Endothelial cell (in vitro differentiated cells): ENCODE data around the gene UBE2O. TPM values are rescaled to one million over a fixed set of nuclear protein-coding genes. Genes with fewer than 3 reads are reported as not detected.

Experiments
- DNase-seq: peaks from one replicate; pipeline ENCODE4 v3.0.0; 2021; ENCODE audit warnings: low spot score
- H3K27ac Mint-ChIP-seq: one replicate; pipeline ENCODE4 v1.8.0; 2021; ENCODE audit warnings: mixed read lengths, inconsistent platforms; ENCODE audit not compliant: unreplicated experiment
- H3K27me3 Mint-ChIP-seq: one replicate; pipeline ENCODE4 v1.8.0; 2021; ENCODE audit warnings: mild to moderate bottlenecking, moderate library complexity, mixed read lengths, inconsistent platforms; ENCODE audit not compliant: unreplicated experiment
- H3K36me3 Mint-ChIP-seq: one replicate; pipeline ENCODE4 v1.8.0; 2021; ENCODE audit warnings: mild to moderate bottlenecking, low read depth, mixed read lengths, inconsistent platforms; ENCODE audit not compliant: unreplicated experiment
- H3K4me1 Mint-ChIP-seq: one replicate; pipeline ENCODE4 v1.8.0; 2021; ENCODE audit warnings: mild to moderate bottlenecking, mixed read lengths, inconsistent platforms; ENCODE audit not compliant: unreplicated experiment
- H3K4me3 Mint-ChIP-seq: one replicate; pipeline ENCODE4 v1.8.0; 2021; ENCODE audit warnings: mild to moderate bottlenecking, mixed read lengths, inconsistent platforms; ENCODE audit not compliant: unreplicated experiment
- H3K9me3 Mint-ChIP-seq: one replicate; pipeline ENCODE4 v1.8.0; 2021; ENCODE audit warnings: mixed read lengths, inconsistent platforms; ENCODE audit not compliant: unreplicated experiment
- total RNA-seq: library from RNA; stranded (reverse); fragmentation: NEBNext Ultra II Directional; extraction: Animal tissue kit (Norgen Biotek cat#: 25700); gene quantifications from one replicate; pipeline ENCODE4 v1.2.1, GENCODE V29; 2021; ENCODE audit not compliant: unreplicated experiment
- TF ChIP-seq, protein P1 (sequence below): fragments of 200-600 bp; sonication (generic); IDR thresholded peaks from one replicate; pipeline ENCODE4 v1.5.0; 2021; ENCODE audit warnings: antibody characterized with exemption; ENCODE audit not compliant: unreplicated experiment

UBE2O gene
- total RNA-seq, 1 donor from 2014 or later: 49.0 TPM

DNA sequence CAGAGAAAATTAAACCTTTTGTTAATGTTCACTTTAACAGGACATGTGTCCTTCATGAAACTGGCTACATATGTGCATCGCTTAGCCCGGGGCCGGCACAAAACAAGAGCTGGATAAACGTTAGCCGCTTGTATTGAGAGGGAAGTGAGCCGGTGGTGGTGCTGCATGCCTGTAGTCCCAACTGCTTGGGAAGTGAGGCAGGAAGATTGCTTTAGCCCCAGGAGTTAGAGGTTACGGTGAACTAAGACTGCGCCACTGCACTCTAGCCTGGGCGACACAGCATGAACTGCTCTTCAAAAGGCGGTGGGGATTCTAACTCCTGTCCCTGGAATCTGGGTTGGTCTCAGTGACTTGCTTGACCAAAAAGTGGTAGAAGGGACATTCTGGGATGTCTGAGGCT lies 83.6 kb downstream of the UBE2O start:
- DNase-seq: no peak
- Mint-ChIP-seq H3K9me3 (no peaks in the 10 kb centered on the region), H3K27me3 (peaks cover 4% of the 10 kb centered on the region), H3K27ac (no peak overlapping the region), H3K36me3 (no peaks in the 10 kb centered on the region), H3K4me1 (no peaks in the 10 kb centered on the region), H3K4me3 (no peak overlapping the region)
- TF ChIP-seq, protein P1, sequence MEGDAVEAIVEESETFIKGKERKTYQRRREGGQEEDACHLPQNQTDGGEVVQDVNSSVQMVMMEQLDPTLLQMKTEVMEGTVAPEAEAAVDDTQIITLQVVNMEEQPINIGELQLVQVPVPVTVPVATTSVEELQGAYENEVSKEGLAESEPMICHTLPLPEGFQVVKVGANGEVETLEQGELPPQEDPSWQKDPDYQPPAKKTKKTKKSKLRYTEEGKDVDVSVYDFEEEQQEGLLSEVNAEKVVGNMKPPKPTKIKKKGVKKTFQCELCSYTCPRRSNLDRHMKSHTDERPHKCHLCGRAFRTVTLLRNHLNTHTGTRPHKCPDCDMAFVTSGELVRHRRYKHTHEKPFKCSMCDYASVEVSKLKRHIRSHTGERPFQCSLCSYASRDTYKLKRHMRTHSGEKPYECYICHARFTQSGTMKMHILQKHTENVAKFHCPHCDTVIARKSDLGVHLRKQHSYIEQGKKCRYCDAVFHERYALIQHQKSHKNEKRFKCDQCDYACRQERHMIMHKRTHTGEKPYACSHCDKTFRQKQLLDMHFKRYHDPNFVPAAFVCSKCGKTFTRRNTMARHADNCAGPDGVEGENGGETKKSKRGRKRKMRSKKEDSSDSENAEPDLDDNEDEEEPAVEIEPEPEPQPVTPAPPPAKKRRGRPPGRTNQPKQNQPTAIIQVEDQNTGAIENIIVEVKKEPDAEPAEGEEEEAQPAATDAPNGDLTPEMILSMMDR: no peak

DNA sequence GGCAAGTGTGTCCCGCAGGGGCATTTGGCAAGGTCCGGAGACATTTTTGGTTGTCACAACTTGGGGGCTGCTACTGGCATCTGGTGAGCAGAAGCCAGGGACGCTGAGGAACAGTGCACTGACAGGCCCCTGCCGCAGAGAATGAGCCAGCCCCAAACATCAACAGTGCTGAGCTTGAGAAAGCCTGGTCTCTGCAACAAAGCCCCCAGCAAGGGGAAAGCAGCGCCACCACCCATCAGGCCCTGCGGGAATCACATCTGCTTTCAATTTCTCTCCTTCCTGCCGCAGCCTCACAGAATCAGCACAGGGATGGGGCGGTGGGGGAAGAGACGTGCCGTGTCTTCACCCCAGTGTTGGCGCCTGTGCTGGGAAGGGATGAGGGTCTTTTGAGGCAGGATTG lies 84.4 kb downstream of the UBE2O start:
- Mint-ChIP-seq H3K36me3 (no peaks in the 10 kb centered on the region), H3K27me3 (peaks cover 4% of the 10 kb centered on the region), H3K27ac (no peak overlapping the region), H3K9me3 (no peaks in the 10 kb centered on the region), H3K4me3 (no peak overlapping the region), H3K4me1 (no peaks in the 10 kb centered on the region)
- no peak for DNase-seq
- TF ChIP-seq, protein P1: no peak

DNA sequence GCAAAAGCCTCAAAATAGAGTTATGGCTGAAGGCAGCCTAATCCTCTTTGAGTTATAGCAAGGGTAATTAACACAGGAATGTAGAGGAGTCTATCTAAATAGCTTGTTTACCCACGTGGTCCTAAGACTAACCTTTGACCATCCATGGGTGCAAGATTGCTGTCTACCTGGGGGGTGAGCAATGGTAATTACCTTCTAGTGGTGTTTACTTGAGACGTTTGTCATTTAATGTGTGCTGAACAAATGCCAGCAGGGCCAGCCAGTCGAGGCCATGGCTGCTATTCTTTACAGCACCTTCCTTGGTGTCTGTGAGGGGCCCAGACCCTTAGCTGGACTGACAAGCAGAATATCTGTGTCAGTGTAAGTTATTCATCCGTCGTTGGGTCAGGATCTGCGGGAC lies 85.3 kb downstream of the UBE2O start:
- no peak for DNase-seq
- H3K4me1 Mint-ChIP-seq: no peaks in the 10 kb centered on the region
- H3K27me3 Mint-ChIP-seq: peaks cover 4% of the 10 kb centered on the region
- no peak overlapping the region for H3K27ac Mint-ChIP-seq
- H3K36me3 Mint-ChIP-seq: no peaks in the 10 kb centered on the region
- no peaks in the 10 kb centered on the region for H3K9me3 Mint-ChIP-seq
- H3K4me3 Mint-ChIP-seq: no peak overlapping the region
- TF ChIP-seq, protein P1: no peak

DNA sequence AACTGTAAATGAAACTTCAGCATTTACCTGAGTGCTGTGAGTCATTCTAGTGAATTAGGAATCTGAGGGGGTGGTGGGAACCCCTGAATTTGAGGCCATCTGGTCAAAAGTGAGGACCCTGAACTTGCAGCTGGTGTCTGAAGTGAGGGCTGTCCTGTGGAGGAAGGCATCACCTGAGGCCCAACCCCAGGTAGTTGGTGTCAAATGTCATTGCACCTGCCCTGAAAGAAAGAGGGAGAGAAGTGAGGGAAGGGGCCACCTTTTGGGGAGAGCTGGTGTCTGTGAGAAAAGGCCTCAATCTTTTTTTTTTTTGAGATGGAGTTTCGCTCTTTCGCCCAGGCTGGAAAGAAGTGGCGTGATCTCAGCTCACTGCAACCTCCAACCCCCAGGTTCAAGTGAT lies 86.7 kb downstream of the UBE2O start:
- H3K9me3 Mint-ChIP-seq: no peaks in the 10 kb centered on the region
- H3K4me1 Mint-ChIP-seq: peaks cover 3% of the 10 kb centered on the region
- DNase-seq: no peak
- H3K27me3 Mint-ChIP-seq: peaks cover 4% of the 10 kb centered on the region
- no peak overlapping the region for H3K4me3 Mint-ChIP-seq
- no peaks in the 10 kb centered on the region for H3K36me3 Mint-ChIP-seq
- H3K27ac Mint-ChIP-seq: no peak overlapping the region
- TF ChIP-seq, protein P1: no peak

DNA sequence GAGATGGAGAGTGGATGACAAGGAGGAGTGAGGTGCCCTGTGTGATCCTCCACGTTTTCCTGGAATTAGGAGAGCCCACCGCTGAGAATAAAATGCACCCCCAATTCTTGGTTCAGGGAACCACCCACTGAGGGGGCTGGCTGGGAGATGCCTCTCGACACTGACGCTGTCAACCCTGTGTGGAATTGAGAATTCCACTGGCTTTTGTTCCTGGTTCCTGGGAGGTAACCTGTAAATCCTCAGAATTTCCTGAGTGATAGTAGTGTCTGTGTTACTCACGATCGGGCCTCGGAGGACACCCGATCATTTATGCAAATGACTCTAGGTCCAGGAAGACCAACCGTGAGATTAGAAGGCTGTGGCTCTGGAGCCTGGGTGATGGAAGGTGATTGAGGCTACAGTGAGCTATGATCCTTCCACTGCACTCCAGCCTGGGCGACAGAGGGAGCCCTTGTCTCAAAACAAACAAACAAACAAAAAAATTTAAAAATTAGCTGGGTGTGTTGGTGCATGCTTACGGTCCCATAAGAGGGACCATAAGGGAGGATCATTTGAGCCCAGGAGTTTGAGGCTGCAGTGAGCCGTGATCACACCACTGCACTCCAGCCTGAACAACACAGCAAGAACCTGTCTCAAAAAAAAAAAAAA lies 87.6 kb downstream of the UBE2O start:
- H3K4me1 Mint-ChIP-seq: peaks cover 3% of the 10 kb centered on the region
- no peak for DNase-seq
- H3K27me3 Mint-ChIP-seq: peaks cover 1% of the 10 kb centered on the region
- no peak overlapping the region for H3K4me3 Mint-ChIP-seq
- no peak overlapping the region for H3K27ac Mint-ChIP-seq
- no peaks in the 10 kb centered on the region for H3K9me3 Mint-ChIP-seq
- TF ChIP-seq, protein P1: no peak
- H3K36me3 Mint-ChIP-seq: no peaks in the 10 kb centered on the region
